Vagina (tissue), 2 donors: ENCODE measurements around the gene CDK6. TPM values are rescaled to one million over a fixed set of nuclear protein-coding genes. Genes with fewer than 3 reads are reported as not detected.

Experiments used
- DNase-seq, 2 donors: peaks; one replicate each; pipeline ENCODE4 v3.0.0-alpha.2; 2017; ENCODE audit errors: extremely low spot score in 2 of 2
- H3K27ac ChIP-seq: fragments of 200-600 bp; sonication (generic); one replicate; pipeline ENCODE4 v1.5.1; 2019
- H3K27me3 ChIP-seq: fragments of 200-600 bp; sonication (generic); one replicate; pipeline ENCODE4 v1.5.1; 2019
- H3K36me3 ChIP-seq, 2 donors: fragments of 200-600 bp; sonication (generic); one replicate each; pipeline ENCODE4 v1.5.1; 2017 to 2019
- H3K4me1 ChIP-seq: fragments of 200-600 bp; sonication (generic); one replicate; pipeline ENCODE4 v1.5.1; 2019
- H3K4me3 ChIP-seq, 2 donors: fragments of 200-600 bp; sonication (generic); 1 replicate in 1 of 2; 2 replicates in 1 of 2; pipeline ENCODE4 v1.5.1; 2016 to 2019
- H3K9me3 ChIP-seq: fragments of 200-600 bp; sonication (generic); one replicate; pipeline ENCODE4 v1.5.1; 2019
- CTCF ChIP-seq, 3 experiments: fragments of 450-650 bp in 2 of 3; fragments of 200-600 bp in 1 of 3; sonication (generic) in 1 of 3; IDR thresholded peaks; one replicate each; pipeline ENCODE4 v1.5.1; 2017 to 2019; ENCODE audit warnings: antibody characterized with exemption in 3 of 3, mild to moderate bottlenecking in 2 of 3, moderate library complexity in 2 of 3
- POLR2A ChIP-seq, 2 donors: fragments of 450-650 bp; IDR thresholded peaks; one replicate each; pipeline ENCODE4 v1.6.1; 2017; ENCODE audit warnings: antibody characterized with exemption in 2 of 2, mild to moderate bottlenecking in 2 of 2, moderate library complexity in 2 of 2
- POLR2AphosphoS5 ChIP-seq, 2 donors: sonication (generic); formaldehyde crosslinking; IDR thresholded peaks; one replicate each; pipeline ENCODE4 v1.9.0; 2017; ENCODE audit warnings: antibody characterized with exemption in 2 of 2, mild to moderate bottlenecking in 2 of 2, low read depth in 1 of 2; ENCODE audit not compliant: insufficient read depth in 1 of 2
- intact Hi-C: fragments of 100-400 bp; cut with DNase I; formaldehyde crosslinking; loops from one replicate; pipeline ENCODE4 v1.15.1; 2023
- total RNA-seq: library from RNA; depleted of rRNA; stranded (reverse); fragments of >200 nt; gene quantifications from one replicate; pipeline ENCODE4 v1.2.3, GENCODE V29; 2016

The CDK6 gene
- total RNA-seq, 1 donor from 2014 or later, result 20.6 TPM

- no peaks in the 10 kb centered on the region for H3K9me3 ChIP-seq
- no peaks in the 10 kb centered on the region for H3K27me3 ChIP-seq
- TF ChIP-seq POLR2A (IDR thresholded peaks at IDR 0.05) (no peak), POLR2AphosphoS5 (IDR thresholded peaks at IDR 0.05; ENCODE audit: insufficient read depth in 1 of 2, low read depth in 1 of 2) (no peak), CTCF (IDR thresholded peaks at IDR 0.05) (no peak)
- DNase-seq, result no peak
- peaks cover 8% of the 10 kb centered on the region for H3K4me1 ChIP-seq
- no peaks in the 10 kb centered on the region for H3K36me3 ChIP-seq
- H3K4me3 ChIP-seq, result no peak overlapping the region
- intact Hi-C loops, result loop anchor here (10.0 kb wide), 1 partner anchor 120 kb away; the partner anchor contains the start of gene CDK6
- no peak overlapping the region for H3K27ac ChIP-seq
Observed at GRCh38 chr7:92714767-92715166, 121.6 kb downstream of the CDK6 start.

GRCh38 chr7:92714280-92714679, 122.1 kb downstream of the CDK6 start:
- Histone ChIP-seq H3K4me1 (peaks cover 8% of the 10 kb centered on the region), H3K9me3 (no peaks in the 10 kb centered on the region), H3K27me3 (no peaks in the 10 kb centered on the region), H3K4me3 (no peak overlapping the region), H3K36me3 (no peaks in the 10 kb centered on the region), H3K27ac (no peak overlapping the region)
- intact Hi-C loops, result loop anchor here (10.0 kb wide), 1 partner anchor 121 kb away; the partner anchor contains the start of gene CDK6
- no peak for DNase-seq
- TF ChIP-seq CTCF (IDR thresholded peaks at IDR 0.05) (no peak), POLR2AphosphoS5 (IDR thresholded peaks at IDR 0.05; ENCODE audit: insufficient read depth in 1 of 2, low read depth in 1 of 2) (no peak), POLR2A (IDR thresholded peaks at IDR 0.05) (no peak)

- Histone ChIP-seq H3K27ac (no peak overlapping the region), H3K27me3 (no peaks in the 10 kb centered on the region), H3K4me3 (no peak overlapping the region), H3K4me1 (no peaks in the 10 kb centered on the region), H3K36me3 (no peaks in the 10 kb centered on the region), H3K9me3 (no peaks in the 10 kb centered on the region)
- DNase-seq, result no peak
- intact Hi-C loops, result loop anchor here (10.0 kb wide), 1 partner anchor 125 kb away; the partner anchor contains the start of gene CDK6
- TF ChIP-seq POLR2AphosphoS5 (IDR thresholded peaks at IDR 0.05; ENCODE audit: insufficient read depth in 1 of 2, low read depth in 1 of 2), result no peak
- TF ChIP-seq POLR2A (IDR thresholded peaks at IDR 0.05), result no peak
Observed at GRCh38 chr7:92709912-92710311, 126.5 kb downstream of the CDK6 start.

GRCh38 chr7:92709150-92709549, 127.2 kb downstream of the CDK6 start:
- TF ChIP-seq CTCF (IDR thresholded peaks at IDR 0.05) (no peak), POLR2AphosphoS5 (IDR thresholded peaks at IDR 0.05; ENCODE audit: insufficient read depth in 1 of 2, low read depth in 1 of 2) (no peak), POLR2A (IDR thresholded peaks at IDR 0.05) (no peak)
- DNase-seq, result no peak
- Histone ChIP-seq H3K27ac (no peak overlapping the region), H3K4me1 (no peaks in the 10 kb centered on the region), H3K4me3 (no peak overlapping the region), H3K27me3 (no peaks in the 10 kb centered on the region), H3K9me3 (no peaks in the 10 kb centered on the region), H3K36me3 (no peaks in the 10 kb centered on the region)
- intact Hi-C loops, result no loop called here

GRCh38 chr7:92708111-92709042, 128.0 kb downstream of the CDK6 start:
- H3K27me3 ChIP-seq, result no peaks in the 10 kb centered on the region
- TF ChIP-seq POLR2A (IDR thresholded peaks at IDR 0.05) (no peak), CTCF (IDR thresholded peaks at IDR 0.05) (no peak), POLR2AphosphoS5 (IDR thresholded peaks at IDR 0.05; ENCODE audit: insufficient read depth in 1 of 2, low read depth in 1 of 2) (no peak)
- H3K27ac ChIP-seq, result no peak overlapping the region
- no peak overlapping the region for H3K4me3 ChIP-seq
- no peaks in the 10 kb centered on the region for H3K9me3 ChIP-seq
- intact Hi-C loops, result no loop called here
- no peak for DNase-seq
- H3K36me3 ChIP-seq, result no peaks in the 10 kb centered on the region
- H3K4me1 ChIP-seq, result no peaks in the 10 kb centered on the region
